Neuron (in vitro differentiated cells): ENCODE data around the gene SERPINB1.

Experiments
- H2AFZ ChIP-seq: one replicate; pipeline ENCODE4 v1.6.1; 2013; ENCODE audit warnings: low read depth, mild to moderate bottlenecking, inconsistent platforms, low read length, moderate library complexity
- H3K27me3 ChIP-seq: one replicate; pipeline ENCODE4 v1.6.1; 2013; ENCODE audit warnings: low read length; ENCODE audit not compliant: insufficient read depth
- H3K36me3 ChIP-seq: one replicate; pipeline ENCODE4 v1.6.1; 2013; ENCODE audit warnings: low read length; ENCODE audit not compliant: insufficient read depth
- H3K4me1 ChIP-seq: one replicate; pipeline ENCODE4 v1.6.1; 2013; ENCODE audit warnings: low read length; ENCODE audit not compliant: insufficient read depth
- H3K4me3 ChIP-seq: 2 replicates; pipeline ENCODE4 v1.5.1; 2013; ENCODE audit warnings: mild to moderate bottlenecking, low read length, moderate library complexity
- H3K9me3 ChIP-seq: one replicate; pipeline ENCODE4 v1.6.1; 2013; ENCODE audit warnings: low read length

SERPINB1 gene

DNA sequence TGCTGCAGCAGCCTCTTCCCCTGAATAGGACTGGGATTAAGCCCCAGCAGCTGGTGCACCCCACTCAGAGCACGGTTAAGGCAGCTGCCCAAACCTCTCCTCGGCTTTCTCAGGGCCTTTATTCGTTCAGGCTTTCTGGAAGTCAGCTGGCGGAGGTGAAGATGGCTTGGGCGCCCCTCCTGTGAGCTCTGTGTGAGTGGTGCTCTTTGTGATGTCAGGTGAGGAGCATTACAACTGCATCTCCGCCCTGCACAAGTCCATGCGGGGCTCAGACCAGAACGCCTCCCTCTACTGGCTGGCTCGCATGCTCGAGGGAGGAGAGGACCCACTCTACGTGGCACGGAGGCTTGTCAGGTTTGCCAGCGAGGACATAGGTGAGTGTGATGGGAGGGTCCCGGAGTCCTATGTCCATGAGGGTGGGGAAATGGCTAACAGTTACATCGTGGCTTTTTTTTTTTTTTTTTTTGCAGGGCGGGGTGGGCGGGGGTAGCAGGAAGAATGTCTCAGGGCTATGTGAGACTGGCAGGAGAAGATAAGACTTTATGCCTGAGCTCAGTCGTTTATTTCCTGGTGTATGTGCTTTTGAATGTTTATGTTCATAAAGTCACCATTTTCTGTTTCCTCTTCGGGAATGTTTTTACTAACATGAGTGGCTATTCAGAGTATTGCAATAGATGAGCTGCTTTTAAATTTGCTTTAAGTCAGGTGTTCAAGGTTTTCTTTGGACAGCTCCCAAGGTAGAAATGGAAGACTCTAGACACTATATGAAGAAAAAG lies 58.3 kb downstream of the SERPINB1 start:
- peaks cover 46% of the 10 kb centered on the region for H3K36me3 ChIP-seq
- H3K9me3 ChIP-seq, result no peaks in the 10 kb centered on the region
- no peak overlapping the region for H2AFZ ChIP-seq
- no peak overlapping the region for H3K4me3 ChIP-seq
- H3K27me3 ChIP-seq, result no peaks in the 10 kb centered on the region
- no peaks in the 10 kb centered on the region for H3K4me1 ChIP-seq

DNA sequence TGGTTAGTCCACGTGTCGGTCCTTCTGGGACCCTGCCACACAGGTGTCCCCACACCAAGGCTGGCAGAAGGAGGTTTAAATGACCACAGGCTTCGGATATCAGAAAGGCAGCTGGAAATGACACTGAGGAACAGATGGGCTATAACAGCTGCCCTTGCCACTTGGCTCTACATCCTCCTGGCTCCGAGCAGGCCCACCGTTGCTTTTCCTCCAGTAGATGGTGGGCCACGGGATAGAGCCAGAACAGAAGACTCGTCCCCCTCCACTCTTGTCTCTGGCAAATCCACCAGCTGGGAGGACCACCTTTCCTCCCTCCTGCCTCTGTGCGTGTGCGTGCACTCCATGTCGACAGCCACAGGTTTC lies 58.9 kb downstream of the SERPINB1 start:
- Histone ChIP-seq H3K9me3 (no peaks in the 10 kb centered on the region), H2AFZ (no peak overlapping the region), H3K4me1 (no peaks in the 10 kb centered on the region), H3K36me3 (peaks cover 46% of the 10 kb centered on the region), H3K27me3 (no peaks in the 10 kb centered on the region), H3K4me3 (no peak overlapping the region)

DNA sequence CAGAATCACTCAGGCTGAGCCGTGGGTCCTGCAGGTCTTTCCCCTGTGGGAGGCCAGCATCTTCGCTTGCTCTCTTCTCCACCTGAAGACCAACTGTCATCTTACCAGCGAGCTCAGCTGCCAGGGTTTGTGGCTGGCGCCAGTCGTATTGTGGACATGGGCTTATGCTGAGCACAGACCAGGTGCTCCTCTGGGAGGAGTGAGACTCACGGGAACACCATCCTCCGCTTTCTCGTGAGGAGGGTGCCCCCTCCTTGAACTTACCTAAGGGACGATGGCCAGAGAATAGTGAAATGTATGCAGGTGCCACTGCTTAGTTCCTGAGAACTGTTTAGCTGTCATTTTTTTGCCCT lies 59.3 kb downstream of the SERPINB1 start:
- Histone ChIP-seq H3K4me3 (no peak overlapping the region), H3K9me3 (no peaks in the 10 kb centered on the region), H3K4me1 (no peaks in the 10 kb centered on the region), H3K36me3 (peaks cover 43% of the 10 kb centered on the region), H2AFZ (no peak overlapping the region), H3K27me3 (no peaks in the 10 kb centered on the region)
